Medulla oblongata (tissue), 1 donor: ENCODE results near the gene ECE2.

ENCODE experiments used
- DNase-seq: peaks from one replicate; pipeline ENCODE4 v3.0.0-alpha.2; 2015; ENCODE audit errors: extremely low spot score

The ECE2 gene

DNA sequence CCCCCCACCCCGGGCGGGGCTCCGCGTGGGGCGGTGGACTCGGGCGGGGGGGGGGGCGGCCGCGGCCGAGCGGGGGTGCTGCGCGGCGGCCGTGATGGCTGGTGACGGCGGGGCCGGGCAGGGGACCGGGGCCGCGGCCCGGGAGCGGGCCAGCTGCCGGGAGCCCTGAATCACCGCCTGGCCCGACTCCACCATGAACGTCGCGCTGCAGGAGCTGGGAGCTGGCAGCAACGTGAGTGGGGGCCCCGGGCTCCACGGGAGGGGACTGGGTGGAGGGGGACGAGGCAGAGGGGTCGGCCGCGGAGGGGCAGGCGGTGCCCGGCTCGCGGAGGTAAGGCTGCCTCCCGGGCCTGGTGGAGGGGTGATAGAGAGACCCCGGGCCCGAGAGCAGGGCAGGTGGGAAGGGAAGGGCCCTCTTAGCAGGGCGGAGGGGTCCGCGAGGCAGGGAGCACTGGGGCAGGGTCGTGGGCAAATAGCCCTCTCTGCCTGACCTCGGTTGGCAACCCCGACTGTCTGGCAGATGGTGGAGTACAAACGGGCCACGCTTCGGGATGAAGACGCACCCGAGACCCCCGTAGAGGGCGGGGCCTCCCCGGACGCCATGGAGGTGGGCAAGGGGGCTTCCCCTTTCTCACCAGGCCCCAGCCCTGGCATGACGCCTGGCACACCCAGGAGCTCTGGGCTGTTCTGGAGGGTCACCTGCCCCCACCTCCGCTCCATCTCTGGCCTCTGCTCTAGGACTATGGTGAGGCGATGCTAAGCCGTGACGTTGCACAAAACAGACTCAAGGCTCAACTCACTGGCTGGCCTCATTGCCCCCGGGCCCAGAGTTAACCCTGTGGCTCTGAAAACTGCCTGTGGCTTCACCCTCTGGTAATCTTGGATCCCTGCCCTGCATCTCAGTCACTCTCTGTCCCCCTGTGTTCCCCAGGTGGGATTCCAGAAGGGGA, at the start of gene ECE2:
ECE2 (plus strand) TSS at position 62 of the 950 bp plus-strand sequence; CDS start at position 194, 132 bp downstream.
- DNase-seq, result no peak

DNA sequence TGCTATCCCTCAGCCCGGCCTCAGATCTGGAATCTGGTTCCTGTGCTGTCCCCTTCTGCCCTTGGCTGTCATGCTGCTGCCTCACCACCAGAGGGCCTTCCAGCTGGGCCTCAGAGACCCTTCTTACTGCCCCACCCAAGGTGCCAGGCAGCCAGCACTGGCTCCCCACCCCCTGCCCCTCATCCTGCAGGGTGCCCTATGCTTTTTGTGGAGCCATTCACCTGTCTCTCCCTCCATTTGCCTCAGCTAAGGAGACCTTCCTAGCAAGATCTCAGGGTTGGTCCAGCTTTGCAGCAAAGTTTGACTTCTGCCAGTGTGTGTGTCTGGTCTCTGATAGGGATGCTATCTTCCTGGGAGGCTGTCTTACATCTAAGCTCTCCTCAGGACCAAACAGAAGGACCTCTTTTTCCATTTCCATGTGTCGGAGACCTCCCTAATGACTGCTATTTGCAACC, 48.3 kb upstream of the ECE2 start:
- DNase-seq, result peak; percentile 13

DNA sequence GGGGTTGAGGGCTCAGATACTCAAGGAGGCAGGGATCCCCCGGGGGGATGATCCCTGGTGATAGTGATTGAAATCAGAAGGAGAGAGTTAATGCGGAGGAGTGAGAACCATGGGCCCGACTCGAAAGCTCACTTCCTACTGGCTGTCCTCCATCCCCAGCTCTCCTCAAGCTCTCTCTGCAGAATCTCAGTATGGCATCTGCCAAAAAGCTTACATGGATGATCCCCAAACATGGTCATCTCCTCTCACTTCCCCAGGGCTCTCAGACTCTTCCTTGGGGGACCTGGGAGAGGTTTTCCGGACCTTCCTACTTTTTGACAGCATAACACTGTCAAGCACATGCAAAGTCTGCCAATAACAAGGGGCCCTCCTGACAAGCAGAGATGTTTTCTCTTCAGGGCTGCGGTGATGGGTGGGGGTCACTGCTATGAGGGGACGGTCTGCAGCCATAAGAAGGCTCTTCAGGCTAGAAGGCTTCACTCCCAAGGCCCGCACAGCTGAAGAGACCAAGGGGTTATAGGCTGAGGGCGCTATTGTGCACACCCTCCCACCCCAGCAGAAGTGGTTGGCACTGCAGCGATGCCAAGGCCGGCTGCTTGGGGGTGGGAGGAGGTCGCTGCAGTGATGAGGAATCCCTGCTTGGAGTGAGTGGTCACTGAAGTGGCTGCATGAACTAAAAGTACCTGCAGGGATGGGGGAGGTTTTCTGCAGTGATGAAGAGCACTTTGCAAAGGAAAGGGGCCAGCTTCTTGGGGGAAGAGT, 47.3 kb upstream of the ECE2 start:
- DNase-seq, result no peak

DNA sequence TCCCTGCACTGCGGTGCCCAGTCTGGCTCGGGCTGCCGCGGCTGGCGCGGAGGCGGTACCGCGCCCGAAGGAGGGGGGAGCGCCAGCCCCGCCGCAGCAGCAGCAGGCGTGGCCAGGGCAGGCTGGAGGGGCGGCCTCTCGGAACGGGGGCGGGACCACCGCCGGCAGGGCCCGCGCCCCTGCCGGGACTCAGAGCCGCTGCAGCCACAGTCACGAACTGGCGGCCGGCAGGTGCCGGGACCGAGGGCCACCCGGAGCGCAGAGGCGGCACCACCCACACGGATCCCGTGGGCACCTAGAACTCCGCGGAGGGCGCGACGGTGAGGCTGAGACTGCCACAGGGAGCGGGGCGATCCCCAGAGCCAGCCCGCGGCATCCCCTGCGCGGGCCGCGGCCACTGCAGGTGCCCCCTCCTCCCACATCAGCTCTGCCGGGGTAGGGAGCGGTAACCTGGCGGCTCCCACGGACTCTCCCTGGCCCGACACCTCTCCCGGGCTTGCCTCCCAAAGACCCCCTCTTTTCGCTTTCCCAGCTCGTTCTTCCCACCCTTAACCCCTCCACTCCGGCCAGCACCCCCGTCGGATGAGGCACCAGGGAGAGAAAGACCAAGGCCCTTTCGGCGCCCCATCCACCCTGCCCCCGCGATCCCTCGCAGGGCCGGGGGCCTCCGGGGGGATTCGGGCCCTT, 46.3 kb upstream of the ECE2 start, which contains the start of gene VWA5B2:
VWA5B2 (plus strand) TSS at position 192 of the 687 bp plus-strand sequence. CDS start 944 bp downstream, outside the sequence.
- peak; percentile 7 for DNase-seq

DNA sequence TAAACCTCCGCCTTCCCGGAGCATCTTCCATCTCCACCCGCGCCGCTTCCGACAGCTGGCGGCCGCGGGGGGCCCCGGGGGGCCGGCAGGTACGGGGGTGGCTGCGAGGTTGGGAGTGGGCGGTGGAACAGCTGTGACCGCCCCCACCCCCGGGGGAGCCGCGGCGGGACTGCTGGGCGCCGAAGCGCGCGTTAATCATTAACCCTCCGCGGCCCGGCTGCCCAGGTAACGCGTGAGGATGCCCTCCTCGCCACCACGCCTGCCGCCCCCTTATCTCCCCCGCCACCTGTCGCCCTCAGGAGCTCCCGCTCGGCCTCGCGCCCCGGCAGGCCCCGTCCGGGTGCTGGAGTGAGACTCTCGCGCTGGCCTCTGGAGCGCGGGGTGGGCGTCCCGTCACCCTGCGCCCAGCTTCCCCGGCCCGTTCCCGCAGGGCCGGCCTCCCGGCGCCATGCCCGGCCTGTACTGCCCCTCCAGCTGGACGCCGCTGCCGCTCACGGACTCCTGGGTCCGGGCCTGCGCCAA, 45.7 kb upstream of the ECE2 start:
- DNase-seq, result no peak

DNA sequence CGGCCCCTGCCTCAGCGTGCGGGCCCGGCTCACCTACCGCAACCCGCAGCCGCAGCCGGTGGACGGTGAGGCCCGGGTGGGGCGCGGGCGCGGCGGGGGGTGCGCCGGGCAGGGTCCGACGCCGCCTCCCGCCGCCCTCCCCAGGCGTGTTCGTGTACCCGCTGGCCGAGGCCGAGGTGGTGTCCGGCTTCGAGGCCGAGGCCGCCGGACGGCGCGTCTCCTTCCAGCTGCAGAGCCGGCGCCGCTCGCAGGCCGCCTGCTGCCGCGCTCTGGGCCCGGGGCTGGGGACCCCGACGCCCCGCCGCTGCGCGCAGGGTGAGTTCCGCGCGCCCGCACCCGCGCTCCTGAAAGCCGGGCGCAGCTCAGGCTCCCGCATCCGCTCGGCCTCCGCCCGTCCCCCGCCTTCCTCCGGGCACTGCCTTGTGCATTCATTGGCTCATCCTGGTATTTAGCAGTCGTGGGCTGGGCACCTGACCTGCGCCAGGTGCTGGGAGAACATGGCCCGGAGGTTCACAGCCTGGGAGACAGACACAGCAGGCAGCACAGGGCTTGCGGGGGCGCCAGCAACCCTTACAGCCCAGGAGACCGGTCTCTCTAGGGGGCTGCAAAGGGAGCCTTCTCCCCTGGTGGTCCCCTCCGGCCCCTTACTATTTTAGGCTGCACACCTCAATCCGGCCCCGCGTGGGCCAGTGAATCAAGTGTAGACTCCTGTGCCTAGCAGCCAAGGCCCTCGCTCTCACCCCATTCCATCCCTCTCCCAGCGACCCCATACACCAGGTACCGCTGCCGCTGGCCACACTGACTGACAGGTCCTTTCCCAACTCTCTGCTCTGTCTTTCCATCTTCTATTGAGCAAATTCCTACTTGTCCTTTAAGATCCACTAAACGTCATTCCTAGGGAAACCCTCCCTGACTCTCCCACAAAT, 45.0 kb upstream of the ECE2 start:
- DNase-seq, result no peak

DNA sequence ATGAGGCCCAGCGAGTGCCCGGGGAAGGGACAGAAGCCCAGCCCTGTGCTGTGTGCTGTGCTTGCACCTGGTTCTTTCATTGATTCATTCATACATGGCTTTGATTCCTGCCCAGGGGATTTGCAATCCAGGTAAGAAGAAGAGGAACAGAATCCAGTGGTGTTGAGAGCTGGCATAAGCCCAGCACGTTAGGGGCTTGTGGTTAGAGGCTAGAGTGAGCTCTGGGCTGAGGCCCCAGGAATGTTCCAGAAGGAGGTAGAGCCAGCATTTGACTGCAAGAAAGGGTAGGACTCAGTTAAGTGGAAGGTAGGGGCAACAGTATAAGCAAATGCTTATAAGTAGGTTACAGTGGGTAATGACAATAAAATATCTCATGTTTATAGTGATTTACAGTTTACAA, 44.2 kb upstream of the ECE2 start:
- DNase-seq, result no peak

DNA sequence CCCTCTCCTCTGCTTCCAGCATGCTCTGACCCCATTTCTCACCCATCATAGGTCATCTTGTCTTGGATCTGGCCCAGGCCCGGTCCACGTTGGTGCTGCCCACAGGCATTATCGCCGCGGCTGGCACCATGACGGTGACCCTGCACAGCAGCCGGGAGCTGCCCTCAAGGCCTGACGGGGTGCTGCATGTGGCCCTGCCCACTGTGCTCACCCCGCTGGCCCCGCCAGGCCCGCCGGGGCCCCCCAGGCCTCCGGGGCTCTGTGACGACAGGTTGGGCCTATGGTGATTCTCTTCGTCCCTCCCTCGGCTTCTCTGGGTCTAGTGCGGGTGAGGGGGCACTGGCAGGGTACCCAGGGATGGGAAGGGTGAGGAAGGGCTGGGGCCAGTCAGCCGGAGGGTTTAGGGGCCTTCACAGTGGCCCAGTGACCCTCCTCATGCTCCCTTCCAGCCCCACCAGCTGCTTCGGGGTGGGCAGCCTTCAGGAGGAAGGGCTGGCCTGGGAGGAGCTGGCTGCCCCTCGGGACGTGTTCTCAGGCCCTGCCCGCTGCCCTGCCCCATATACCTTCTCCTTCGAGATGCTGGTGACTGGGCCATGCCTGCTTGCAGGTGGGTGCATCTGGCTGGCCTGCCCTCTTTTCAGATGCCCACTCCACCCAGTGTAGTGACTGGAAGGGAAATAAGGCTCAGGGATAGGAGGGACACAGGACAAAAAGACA, 42.5 kb upstream of the ECE2 start:
- DNase-seq, result no peak

DNA sequence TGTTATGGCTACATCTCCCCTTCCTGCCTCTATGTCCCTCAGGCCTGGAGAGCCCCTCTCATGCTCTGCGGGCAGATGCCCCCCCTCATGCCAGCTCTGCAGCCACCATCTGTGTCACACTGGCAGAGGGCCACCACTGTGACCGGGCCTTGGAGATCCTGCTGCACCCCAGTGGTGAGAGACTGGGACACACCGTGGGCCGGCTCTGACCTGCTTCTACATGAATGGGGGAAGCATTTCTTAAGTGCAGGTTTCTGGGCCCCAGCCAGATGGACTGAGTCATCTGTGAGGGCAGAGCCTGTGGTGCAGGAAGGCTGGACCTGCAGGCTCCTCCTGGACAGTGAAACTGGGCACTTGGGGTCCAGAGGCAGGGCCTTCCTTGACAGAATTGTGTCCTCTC, 41.6 kb upstream of the ECE2 start:
- DNase-seq, result peak; percentile 40

DNA sequence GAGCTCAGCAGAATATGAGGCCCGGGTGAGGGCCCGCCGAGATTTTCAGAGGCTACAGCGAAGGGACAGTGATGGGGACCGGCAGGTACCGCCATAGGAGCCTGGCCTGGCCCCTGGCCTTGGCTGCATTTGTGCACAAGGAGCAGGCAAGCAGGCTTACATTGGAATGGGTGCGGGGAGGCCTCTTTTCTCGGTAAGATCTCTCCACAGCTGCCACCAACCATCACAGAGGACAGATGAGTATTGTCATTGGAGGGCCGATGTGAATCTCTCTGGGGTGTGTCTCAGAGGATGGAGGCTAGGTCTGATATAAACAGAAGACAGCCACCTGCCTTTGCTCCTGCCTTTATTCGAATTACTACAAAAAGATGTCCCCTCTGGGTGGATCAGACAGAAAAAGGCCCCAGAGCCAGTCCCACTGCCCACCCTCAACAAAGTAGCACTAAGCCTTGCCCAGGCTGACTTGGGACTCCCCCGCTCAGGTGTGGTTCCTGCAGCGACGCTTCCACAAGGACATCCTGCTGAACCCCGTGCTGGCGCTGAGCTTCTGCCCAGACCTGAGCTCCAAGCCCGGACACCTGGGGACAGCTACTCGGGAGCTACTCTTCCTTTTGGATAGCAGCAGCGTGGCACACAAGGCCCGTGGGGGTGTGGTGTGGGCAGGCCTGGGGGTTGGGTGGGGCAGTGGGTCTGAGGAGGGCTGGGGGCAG, 41.0 kb upstream of the ECE2 start:
- DNase-seq, result no peak

DNA sequence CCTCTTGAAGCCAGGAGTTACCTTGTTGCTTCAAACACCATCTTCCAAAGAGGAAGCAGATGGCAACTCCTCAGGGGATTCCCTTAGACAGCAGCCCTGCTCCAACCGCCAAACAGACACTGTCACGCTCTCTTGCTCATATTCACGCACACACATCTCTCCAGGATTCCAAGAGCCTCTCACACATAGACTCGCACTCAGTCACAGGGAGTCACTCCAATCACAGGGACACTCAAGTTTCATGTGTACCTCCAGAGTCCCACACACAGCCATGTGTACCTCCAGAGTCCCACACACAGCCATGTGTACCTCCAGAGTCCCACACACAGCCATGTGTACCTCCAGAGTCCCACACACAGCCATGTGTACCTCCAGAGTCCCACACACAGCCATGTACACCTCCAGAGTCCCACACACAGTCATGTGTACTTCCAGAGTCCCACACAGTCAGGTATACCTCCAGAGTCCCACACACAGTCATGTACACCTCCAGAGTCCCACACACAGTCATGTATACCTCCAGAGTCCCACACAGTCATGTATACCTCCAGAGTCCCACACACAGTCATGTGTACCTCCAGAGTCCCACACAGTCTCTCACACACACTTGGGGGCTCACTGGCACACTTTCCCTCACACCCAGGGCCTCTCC, 40.3 kb upstream of the ECE2 start:
- DNase-seq, result no peak

DNA sequence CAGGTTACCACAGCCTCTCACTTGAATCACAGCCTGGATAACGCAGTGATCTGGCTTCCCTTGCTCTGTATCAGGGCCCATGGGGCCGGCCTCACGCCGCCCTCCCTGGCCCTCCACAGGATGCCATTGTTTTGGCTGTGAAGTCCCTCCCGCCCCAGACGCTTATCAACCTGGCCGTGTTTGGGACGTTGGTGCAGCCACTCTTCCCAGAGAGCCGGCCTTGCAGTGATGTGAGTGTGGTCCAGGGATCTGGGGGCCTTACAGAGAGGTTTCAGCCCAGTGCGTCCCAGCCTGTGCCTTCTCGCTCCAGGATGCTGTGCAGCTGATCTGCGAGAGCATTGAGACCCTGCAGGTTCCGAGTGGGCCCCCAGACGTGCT, 39.8 kb upstream of the ECE2 start:
- DNase-seq, result no peak

DNA sequence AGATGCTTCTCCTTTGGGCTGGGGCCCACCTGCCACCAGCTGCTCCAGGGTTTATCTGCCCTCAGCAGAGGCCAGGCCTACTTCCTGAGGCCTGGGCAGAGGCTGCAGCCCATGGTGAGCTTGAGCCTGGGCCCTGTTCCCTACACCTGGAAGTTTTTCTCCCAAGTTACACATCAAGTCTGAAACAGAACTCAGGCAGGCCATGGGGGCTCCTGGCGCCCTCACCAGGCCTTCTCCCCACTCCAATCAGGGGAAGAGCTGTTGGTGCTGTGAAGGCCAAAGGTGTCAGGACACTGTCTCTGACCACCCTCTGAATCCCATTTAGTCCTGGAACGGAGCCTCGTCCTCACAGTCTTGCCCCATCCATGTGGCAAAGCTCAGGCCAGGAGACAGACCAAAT, 39.2 kb upstream of the ECE2 start:
- DNase-seq, result no peak

DNA sequence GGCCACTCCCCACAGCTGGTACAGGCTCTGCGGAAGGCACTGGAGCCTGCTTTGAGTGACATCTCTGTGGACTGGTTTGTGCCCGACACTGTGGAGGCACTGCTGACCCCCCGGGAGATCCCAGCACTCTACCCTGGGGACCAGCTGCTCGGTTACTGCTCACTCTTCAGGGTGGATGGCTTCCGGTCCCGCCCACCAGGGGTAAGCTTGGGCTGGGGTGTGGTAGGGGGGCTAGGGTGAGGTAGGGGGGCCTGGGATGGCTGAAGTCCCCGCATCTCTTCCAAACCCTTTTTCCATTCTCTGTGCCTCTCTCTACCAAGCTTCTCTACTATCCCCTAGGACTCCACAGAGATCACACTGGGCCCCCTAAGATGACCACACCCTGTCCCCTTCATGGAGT, 38.6 kb upstream of the ECE2 start:
- DNase-seq, result no peak

DNA sequence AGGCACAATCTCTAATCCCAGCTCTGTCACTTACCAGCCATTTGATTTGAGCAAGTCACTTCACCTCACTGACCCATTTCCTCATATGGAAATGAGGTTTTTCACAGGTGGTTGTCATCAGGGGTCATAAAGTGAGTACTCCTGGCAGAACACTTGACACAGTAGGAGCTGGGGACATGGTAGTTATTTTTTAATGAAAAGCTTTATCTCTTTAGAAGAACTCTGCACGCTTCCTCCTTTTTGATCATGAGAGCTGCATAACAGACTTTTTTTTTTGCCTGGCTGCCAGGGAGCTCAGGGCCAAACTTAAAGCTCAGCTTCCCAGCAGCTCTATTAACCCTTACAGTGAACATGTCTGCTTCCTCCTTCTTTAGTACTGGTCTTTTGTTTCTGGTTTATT, 38.0 kb upstream of the ECE2 start:
- DNase-seq, result no peak

DNA sequence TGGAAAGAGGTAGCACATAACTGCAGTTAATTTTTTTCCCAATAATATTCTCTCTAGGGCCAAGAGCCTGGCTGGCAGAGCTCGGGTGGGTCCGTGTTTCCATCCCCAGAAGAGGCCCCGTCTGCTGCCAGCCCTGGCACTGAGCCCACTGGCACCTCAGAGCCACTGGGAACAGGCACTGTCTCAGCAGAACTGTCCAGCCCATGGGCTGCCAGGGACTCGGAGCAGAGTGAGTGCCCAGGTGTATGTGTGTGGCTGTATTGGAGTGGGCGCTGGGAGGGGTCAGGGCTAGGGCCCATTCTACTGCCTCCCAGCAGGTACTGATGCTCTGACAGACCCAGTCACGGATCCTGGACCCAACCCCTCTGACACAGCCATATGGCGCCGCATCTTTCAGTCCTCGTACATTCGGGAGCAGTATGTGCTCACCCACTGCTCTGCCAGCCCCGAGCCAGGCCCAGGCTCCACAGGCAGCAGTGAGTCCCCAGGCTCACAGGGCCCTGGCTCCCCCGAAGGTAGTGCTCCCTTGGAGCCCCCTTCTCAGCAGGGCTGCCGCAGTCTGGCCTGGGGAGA, 37.5 kb upstream of the ECE2 start:
- DNase-seq, result no peak

DNA sequence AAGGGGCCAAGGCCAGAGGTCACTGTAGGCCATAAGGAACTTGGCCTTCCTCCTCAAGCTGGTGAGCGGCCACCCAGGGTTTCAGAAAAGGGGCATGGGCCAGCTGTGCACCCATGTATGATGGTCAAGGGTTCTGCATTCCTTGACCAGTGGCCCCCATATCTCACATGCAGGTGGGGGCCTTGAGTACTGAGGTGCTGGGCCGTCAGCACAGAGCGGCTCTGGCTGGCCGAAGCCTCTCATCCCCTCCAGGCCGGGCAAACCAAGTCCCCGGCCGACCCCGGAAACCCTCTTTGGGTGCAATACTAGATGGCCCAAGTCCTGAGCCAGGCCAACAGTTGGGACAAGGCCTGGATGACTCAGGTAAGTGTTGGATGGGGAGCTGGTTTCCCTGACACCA, 36.6 kb upstream of the ECE2 start:
- DNase-seq, result no peak

DNA sequence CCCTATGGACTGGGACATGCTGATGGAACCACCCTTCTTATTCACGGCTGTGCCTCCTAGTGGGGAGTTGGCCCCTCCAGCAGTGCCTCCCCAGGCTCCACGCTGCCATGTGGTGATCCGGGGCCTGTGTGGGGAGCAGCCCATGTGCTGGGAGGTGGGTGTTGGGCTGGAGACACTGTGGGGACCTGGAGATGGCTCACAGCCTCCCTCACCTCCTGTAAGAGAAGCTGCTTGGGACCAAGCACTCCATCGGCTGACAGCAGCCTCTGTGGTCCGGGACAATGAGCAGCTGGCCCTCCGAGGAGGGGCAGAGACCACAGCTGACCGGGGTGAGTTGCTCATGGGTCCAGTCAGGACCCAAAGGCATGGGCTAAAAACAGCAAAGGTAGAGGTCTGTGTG, 36.1 kb upstream of the ECE2 start:
- no peak for DNase-seq
